Parathyroid adenoma (tissue), 2 donors: ENCODE data around the gene HDAC5.

Source experiments
- H2AFZ ChIP-seq: fragments of 300-600 bp; sonication (generic); one replicate; pipeline ENCODE4 v1.7.0; 2017; ENCODE audit warnings: antibody characterized with exemption, mild to moderate bottlenecking
- H3K27ac ChIP-seq: fragments of 300-600 bp; sonication (generic); one replicate; pipeline ENCODE4 v1.7.0; 2017
- H3K27me3 ChIP-seq: fragments of 300-600 bp; sonication (generic); one replicate; pipeline ENCODE4 v1.7.0; 2017; ENCODE audit warnings: low read length; ENCODE audit not compliant: control insufficient read depth, insufficient read depth
- H3K36me3 ChIP-seq: fragments of 300-600 bp; sonication (generic); one replicate; pipeline ENCODE4 v1.7.0; 2017; ENCODE audit warnings: low read length; ENCODE audit not compliant: control insufficient read depth, insufficient read depth
- H3K4me1 ChIP-seq: fragments of 300-600 bp; sonication (generic); one replicate; pipeline ENCODE4 v1.7.0; 2017; ENCODE audit warnings: control low read depth
- H3K4me2 ChIP-seq: fragments of 300-600 bp; sonication (generic); one replicate; pipeline ENCODE4 v1.7.0; 2017; ENCODE audit warnings: low read length
- H3K4me3 ChIP-seq: fragments of 300-600 bp; sonication (generic); one replicate; pipeline ENCODE4 v1.7.0; 2017; ENCODE audit warnings: low read depth, low read length
- H3K79me2 ChIP-seq: fragments of 300-600 bp; sonication (generic); one replicate; pipeline ENCODE4 v1.7.0; 2017; ENCODE audit warnings: control low read depth
- H3K9ac ChIP-seq: fragments of 300-600 bp; sonication (generic); one replicate; pipeline ENCODE4 v1.7.0; 2017; ENCODE audit warnings: mild to moderate bottlenecking
- H3K9me3 ChIP-seq: fragments of 300-600 bp; sonication (generic); one replicate; pipeline ENCODE4 v1.7.0; 2017; ENCODE audit warnings: low read length; ENCODE audit not compliant: control insufficient read depth
- CTCF ChIP-seq: fragments of 300-600 bp; sonication (generic); IDR thresholded peaks from one replicate; pipeline ENCODE4 v1.7.0; 2017; ENCODE audit warnings: antibody characterized with exemption, mild to moderate bottlenecking
- donor health status: primary hyperparathyroidism.

Gene HDAC5

GRCh38 chr17:44167181-44167861, 43.9 kb upstream of the HDAC5 start:
- Histone ChIP-seq H3K4me2 (no peak overlapping the region), H3K27ac (no peak overlapping the region), H3K4me3 (no peak overlapping the region), H3K4me1 (peaks cover 19% of the 10 kb centered on the region), H3K36me3 (no peaks in the 10 kb centered on the region), H3K9ac (no peak overlapping the region), H2AFZ (no peak overlapping the region), H3K9me3 (no peaks in the 10 kb centered on the region), H3K79me2 (no peaks in the 10 kb centered on the region), H3K27me3 (no peaks in the 10 kb centered on the region)
- TF ChIP-seq CTCF, result no peak

- Histone ChIP-seq H2AFZ (no peak overlapping the region), H3K9ac (no peak overlapping the region), H3K27me3 (no peaks in the 10 kb centered on the region), H3K9me3 (no peaks in the 10 kb centered on the region), H3K4me2 (no peak overlapping the region), H3K4me3 (no peak overlapping the region), H3K27ac (no peak overlapping the region), H3K4me1 (peaks cover 15% of the 10 kb centered on the region), H3K79me2 (no peaks in the 10 kb centered on the region), H3K36me3 (no peaks in the 10 kb centered on the region)
- no peak for TF ChIP-seq CTCF
These were observed 41.0 kb upstream of the HDAC5 start for GRCh38 chr17:44164476-44164875.

- H3K4me3 ChIP-seq, result peak overlapping the region; percentile 27
- H3K9ac ChIP-seq, result no peak overlapping the region
- H3K79me2 ChIP-seq, result no peaks in the 10 kb centered on the region
- no peaks in the 10 kb centered on the region for H3K36me3 ChIP-seq
- no peaks in the 10 kb centered on the region for H3K27me3 ChIP-seq
- H3K4me2 ChIP-seq, result peak overlapping the region; percentile 65
- H3K4me1 ChIP-seq, result peaks cover 14% of the 10 kb centered on the region
- peak overlapping the region; percentile 44 for H2AFZ ChIP-seq
- H3K9me3 ChIP-seq, result no peaks in the 10 kb centered on the region
- TF ChIP-seq CTCF, result no peak
- peak overlapping the region; percentile 84 for H3K27ac ChIP-seq
These were observed 36.2 kb upstream of the HDAC5 start for GRCh38 chr17:44159519-44160210.

- Histone ChIP-seq H3K4me1 (peaks cover 14% of the 10 kb centered on the region), H3K36me3 (no peaks in the 10 kb centered on the region), H3K79me2 (no peaks in the 10 kb centered on the region), H3K4me2 (no peak overlapping the region), H3K27me3 (no peaks in the 10 kb centered on the region), H2AFZ (no peak overlapping the region), H3K4me3 (no peak overlapping the region), H3K27ac (no peak overlapping the region), H3K9me3 (no peaks in the 10 kb centered on the region), H3K9ac (no peak overlapping the region)
- no peak for TF ChIP-seq CTCF
These were observed 32.0 kb upstream of the HDAC5 start for GRCh38 chr17:44155488-44155887.

GRCh38 chr17:44152875-44153274, 29.4 kb upstream of the HDAC5 start:
- H3K27ac ChIP-seq, result no peak overlapping the region
- no peak overlapping the region for H2AFZ ChIP-seq
- no peaks in the 10 kb centered on the region for H3K9me3 ChIP-seq
- H3K27me3 ChIP-seq, result no peaks in the 10 kb centered on the region
- H3K4me1 ChIP-seq, result peaks cover under 1% of the 10 kb centered on the region
- H3K4me2 ChIP-seq, result no peak overlapping the region
- H3K9ac ChIP-seq, result no peak overlapping the region
- TF ChIP-seq CTCF, result no peak
- H3K36me3 ChIP-seq, result no peaks in the 10 kb centered on the region
- no peak overlapping the region for H3K4me3 ChIP-seq
- no peaks in the 10 kb centered on the region for H3K79me2 ChIP-seq
